Neutrophil (primary cell): ENCODE results near the gene NAALADL2.

ENCODE experiments used
- H3K27ac ChIP-seq: fragments of 200-600 bp; sonication (generic); 2 replicates; pipeline ENCODE4 v1.5.1; 2016; ENCODE audit warnings: mild to moderate bottlenecking, moderate library complexity
- H3K27me3 ChIP-seq: fragments of 200-600 bp; sonication (generic); 2 replicates; pipeline ENCODE4 v1.6.0; 2016; ENCODE audit warnings: mild to moderate bottlenecking
- H3K36me3 ChIP-seq: fragments of 200-600 bp; sonication (generic); 2 replicates; pipeline ENCODE4 v1.5.1; 2017
- H3K4me1 ChIP-seq, 2 experiments: fragments of 200-600 bp in 1 of 2; sonication (generic) in 1 of 2; 1 replicate in 1 of 2; 2 replicates in 1 of 2; pipeline versions ENCODE4 v1.5.1 to v1.6.1; 2013 to 2016; ENCODE audit warnings: low read depth in 1 of 2, low read length in 1 of 2, mild to moderate bottlenecking in 1 of 2, moderate library complexity in 1 of 2; ENCODE audit not compliant: control insufficient read depth in 1 of 2, insufficient read depth in 1 of 2
- H3K4me3 ChIP-seq, 2 experiments: fragments of 200-600 bp in 1 of 2; sonication (generic) in 1 of 2; 1 replicate in 1 of 2; 2 replicates in 1 of 2; pipeline ENCODE4 v1.5.1; 2013 to 2016; ENCODE audit warnings: low read depth in 1 of 2, low read length in 1 of 2, mild to moderate bottlenecking in 1 of 2, moderate library complexity in 1 of 2
- H3K9me3 ChIP-seq: fragments of 200-600 bp; sonication (generic); 2 replicates; pipeline ENCODE4 v1.5.1; 2016
- TF ChIP-seq, protein P1 (sequence below): fragments of 200-600 bp; sonication (generic); IDR thresholded peaks from 2 replicates; pipeline ENCODE4 v1.5.1; 2016; ENCODE audit warnings: antibody characterized with exemption

NAALADL2 gene

DNA sequence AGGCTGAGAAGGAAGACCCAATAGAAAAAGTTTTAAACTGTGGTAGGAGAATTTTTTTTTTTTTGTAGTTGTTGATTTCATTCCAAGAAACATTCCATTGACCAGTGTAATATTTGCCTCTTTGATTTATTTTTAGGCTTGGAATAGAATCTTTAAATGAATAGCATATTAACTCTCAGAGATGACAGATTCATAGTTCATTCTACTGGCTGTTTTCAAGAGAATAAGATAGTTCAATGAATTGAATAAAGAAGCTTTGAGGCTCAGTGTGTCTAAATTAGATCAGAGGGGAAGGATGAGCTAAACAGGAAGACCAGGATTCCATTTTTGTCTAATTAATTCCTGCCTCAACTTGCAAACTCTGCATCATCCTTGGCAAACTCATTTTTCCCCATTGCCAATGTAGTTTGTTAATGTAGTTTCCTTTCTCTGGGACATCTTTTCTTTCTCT, 98.4 kb downstream of the NAALADL2 start:
- Histone ChIP-seq H3K4me1 (no peaks in the 10 kb centered on the region), H3K36me3 (no peaks in the 10 kb centered on the region), H3K9me3 (no peaks in the 10 kb centered on the region), H3K27ac (no peak overlapping the region), H3K4me3 (no peak overlapping the region), H3K27me3 (no peaks in the 10 kb centered on the region)
- TF ChIP-seq, protein P1, sequence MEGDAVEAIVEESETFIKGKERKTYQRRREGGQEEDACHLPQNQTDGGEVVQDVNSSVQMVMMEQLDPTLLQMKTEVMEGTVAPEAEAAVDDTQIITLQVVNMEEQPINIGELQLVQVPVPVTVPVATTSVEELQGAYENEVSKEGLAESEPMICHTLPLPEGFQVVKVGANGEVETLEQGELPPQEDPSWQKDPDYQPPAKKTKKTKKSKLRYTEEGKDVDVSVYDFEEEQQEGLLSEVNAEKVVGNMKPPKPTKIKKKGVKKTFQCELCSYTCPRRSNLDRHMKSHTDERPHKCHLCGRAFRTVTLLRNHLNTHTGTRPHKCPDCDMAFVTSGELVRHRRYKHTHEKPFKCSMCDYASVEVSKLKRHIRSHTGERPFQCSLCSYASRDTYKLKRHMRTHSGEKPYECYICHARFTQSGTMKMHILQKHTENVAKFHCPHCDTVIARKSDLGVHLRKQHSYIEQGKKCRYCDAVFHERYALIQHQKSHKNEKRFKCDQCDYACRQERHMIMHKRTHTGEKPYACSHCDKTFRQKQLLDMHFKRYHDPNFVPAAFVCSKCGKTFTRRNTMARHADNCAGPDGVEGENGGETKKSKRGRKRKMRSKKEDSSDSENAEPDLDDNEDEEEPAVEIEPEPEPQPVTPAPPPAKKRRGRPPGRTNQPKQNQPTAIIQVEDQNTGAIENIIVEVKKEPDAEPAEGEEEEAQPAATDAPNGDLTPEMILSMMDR: no peak

DNA sequence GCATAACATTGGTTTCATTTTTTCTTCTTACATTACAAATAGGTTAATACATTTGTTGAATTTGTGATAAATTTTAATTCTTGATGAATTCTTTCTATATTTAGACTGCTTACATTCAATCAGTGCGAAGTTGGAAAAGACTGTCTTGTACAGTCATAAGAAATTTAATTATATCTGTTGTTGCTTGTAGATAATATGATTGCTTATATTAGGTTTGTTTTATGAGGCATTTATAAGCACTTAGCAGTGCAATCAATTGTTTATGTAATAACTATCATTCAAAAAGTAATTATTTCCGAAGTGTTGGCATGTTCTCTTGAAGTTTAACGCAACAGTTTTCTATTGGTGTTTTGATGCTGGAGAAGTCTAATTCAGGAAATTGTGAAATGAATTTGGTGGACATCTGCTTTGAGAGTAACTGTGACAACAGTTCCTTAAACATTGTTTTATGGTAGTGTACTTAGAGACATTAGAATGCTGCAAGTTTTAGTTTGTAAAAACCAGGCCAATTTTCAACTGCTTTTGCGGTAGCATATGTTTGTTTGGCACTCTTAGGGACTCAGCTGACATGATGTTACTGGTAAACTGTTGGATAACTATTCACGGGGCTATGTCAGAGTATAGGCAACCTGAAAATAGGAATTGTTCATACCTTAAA, 99.7 kb downstream of the NAALADL2 start:
- TF ChIP-seq, protein P1: no peak
- Histone ChIP-seq H3K4me3 (no peak overlapping the region), H3K27ac (no peak overlapping the region)

DNA sequence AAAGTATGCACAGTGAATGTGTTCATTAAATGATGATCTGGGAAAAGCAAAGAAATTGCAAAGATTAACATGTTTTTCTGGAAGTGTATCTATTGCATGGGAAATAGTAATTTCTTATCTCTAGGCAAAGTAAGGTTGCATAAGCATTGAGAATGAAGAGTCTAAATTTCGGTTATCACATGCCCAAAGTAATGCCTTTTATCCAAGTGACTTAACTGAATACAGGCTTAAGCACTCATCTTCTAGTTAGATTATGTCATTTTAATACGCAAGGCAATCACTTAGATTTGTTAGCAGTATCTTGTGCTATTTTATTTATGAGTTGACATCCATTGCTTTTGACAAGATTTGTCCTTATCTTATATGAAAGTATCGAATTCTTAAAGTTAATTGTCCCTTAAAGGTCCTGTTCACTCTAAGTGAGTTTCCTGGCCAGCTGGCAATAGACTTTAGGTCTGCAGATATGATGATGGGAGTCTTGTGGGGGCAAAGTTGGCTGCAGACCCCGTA, 100.5 kb downstream of the NAALADL2 start:
- Histone ChIP-seq H3K27me3 (no peaks in the 10 kb centered on the region), H3K4me3 (no peak overlapping the region), H3K4me1 (no peaks in the 10 kb centered on the region), H3K27ac (no peak overlapping the region), H3K9me3 (no peaks in the 10 kb centered on the region), H3K36me3 (no peaks in the 10 kb centered on the region)
- TF ChIP-seq, protein P1: no peak

More for the DNA sequence above, 99.7 kb downstream of the NAALADL2 start:
- no peaks in the 10 kb centered on the region for H3K36me3 ChIP-seq
- no peaks in the 10 kb centered on the region for H3K4me1 ChIP-seq
- no peaks in the 10 kb centered on the region for H3K9me3 ChIP-seq
- H3K27me3 ChIP-seq: no peaks in the 10 kb centered on the region

DNA sequence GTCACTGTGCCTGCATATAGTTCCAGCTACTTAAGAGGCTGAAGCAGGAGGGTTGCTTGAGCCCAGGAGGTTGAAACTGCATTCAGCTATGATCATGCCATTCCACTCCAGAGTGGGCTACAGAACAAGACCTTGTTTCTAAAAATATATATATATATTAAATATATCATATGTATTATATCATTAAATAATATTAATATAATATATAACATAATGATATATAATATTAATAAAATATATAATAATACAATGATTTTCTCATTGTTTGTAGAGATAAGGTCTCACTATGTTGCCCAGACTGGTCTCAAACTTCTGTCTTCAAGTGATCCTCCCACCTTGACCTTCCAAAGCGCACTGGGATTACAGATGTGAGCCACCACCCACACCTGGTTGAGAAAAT, 101.8 kb downstream of the NAALADL2 start:
- TF ChIP-seq, protein P1: no peak
- H3K27ac ChIP-seq: no peak overlapping the region
- H3K27me3 ChIP-seq: no peaks in the 10 kb centered on the region
- H3K4me1 ChIP-seq: no peaks in the 10 kb centered on the region
- H3K36me3 ChIP-seq: no peaks in the 10 kb centered on the region
- H3K4me3 ChIP-seq: no peak overlapping the region
- no peaks in the 10 kb centered on the region for H3K9me3 ChIP-seq

DNA sequence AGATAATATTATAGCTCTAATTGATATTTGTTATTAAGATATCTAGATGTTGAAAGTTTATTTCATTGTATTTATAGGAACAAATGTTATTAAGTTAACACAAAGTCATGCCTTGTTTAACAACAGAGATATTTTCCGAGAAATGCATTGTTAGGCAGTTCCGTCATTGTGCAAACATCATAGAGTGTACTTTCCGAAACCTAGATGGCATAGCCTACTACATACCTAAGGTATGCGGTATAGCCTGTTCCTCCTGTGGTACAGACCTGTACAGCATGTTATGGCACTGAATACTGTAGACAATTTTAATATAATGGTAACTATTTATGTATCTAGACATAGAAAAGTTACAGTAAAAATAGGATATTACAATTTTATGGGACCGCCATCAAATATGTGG, 114.3 kb downstream of the NAALADL2 start:
- no peaks in the 10 kb centered on the region for H3K4me1 ChIP-seq
- no peaks in the 10 kb centered on the region for H3K36me3 ChIP-seq
- no peaks in the 10 kb centered on the region for H3K9me3 ChIP-seq
- TF ChIP-seq, protein P1: no peak
- no peaks in the 10 kb centered on the region for H3K27me3 ChIP-seq
- no peak overlapping the region for H3K4me3 ChIP-seq
- H3K27ac ChIP-seq: no peak overlapping the region
